ENCODE data around the gene PLXNA3.

Gene PLXNA3

DNA sequence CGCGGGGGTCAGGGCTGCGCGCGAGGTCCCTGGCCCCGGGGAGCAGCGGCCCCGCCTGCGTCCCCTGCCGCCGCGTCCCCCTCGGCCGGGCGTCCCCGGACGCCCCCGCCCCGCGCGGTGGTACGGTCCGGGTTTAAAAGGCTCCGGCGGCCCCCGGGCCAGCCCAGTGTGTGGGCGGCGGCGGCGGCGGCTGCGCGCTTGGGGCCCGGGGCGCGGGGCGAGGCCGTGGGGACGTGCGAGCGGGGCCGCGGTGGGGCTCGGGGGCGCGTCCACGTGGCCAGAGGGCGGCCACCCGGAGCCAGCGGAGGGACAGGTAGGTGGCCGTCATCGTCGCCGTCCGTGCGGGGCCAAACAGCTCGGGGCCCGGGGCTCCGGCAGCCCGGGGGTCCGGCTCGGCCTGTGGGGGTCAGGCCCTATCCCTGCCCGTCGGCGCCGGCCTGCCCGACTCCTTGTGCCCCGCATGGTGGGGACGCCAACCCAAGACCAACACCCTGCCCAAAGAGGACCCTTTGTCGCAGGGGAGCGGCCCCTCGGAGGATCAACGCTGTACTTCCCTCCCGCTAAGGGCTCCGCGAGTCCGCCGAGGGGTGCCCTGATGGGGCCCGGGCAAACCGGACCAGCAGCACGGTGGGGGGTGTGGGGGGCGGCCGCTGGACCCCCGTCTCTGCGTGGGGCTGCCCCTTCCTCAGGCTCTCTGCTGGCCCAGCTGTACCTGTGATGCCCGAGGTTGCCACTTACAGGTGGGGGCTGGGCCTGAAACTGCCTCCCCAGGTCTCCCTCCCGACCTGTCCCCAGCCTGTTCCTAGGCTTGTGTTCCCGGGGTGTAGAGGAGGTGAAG, at the start of gene PLXNA3:
PLXNA3 (plus strand) TSS at position 166 of the 838 bp plus-strand sequence. CDS start 1,903 bp downstream, outside the sequence.
- DNase-seq = no peak

DNA sequence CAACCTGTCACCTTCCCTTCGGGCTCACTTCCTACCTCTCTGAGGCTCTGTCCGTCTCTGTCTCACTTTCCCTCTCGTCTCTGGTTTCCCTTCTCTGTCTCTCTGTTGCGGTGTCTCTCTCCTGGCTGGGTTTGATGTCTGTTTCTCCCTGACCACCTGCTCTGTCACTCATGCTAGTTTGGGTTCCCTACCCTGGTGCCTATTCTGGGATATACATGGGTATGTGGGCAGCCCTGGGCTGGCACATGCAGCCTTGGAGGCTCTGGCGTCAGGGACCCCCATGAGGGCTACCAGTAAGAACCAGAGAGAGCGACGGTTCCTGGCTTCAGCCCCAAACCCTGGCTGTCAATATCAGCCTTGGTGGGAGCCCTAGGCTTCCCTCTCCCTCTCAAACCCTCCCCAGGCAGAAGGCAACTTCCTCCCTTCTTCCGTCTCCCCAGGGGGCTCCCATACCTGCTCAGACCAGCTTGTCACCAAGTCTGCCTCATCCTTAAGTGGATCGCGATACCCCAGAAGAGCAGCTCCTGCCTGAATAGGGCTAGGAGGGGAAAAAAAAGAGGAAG, 49.3 kb upstream of the PLXNA3 start:
- no peak for DNase-seq

DNA sequence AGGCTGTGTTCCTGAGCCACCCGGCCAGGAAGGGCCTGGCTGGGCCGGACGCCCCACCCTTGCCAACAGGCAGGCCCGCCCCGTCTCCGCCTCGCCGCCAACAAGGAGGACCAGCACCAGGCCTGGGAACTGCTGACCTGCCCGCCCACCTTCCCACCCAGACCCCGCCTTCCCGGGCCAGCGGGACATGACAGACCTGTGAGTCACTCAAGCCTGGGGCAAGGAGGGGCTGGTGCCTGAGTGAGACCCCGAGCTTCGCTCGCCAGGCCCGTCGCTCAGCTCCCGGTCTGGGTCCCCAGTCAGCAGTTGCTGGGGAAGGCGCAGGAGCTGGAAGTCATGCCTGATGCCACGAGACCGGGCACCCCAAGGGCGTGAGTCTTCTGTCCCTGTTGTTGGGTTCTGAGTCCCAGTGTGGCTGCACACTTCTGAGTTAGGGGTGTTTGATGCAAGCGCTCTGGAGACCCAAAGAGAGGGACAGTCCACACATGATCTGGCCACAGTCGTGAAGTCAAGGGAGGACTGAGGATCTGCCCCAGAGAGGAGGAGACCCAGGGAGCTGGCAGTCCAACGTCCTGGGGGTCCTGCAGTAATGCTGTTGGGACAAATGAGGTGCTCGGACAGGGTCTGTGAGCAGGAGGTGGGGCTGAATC, 48.7 kb upstream of the PLXNA3 start, which contains the start of gene DNASE1L1:
DNASE1L1 (minus strand) TSS at position 33 of the 650 bp plus-strand sequence. CDS start 3,686 bp downstream, outside the sequence.
- no peak for DNase-seq

DNA sequence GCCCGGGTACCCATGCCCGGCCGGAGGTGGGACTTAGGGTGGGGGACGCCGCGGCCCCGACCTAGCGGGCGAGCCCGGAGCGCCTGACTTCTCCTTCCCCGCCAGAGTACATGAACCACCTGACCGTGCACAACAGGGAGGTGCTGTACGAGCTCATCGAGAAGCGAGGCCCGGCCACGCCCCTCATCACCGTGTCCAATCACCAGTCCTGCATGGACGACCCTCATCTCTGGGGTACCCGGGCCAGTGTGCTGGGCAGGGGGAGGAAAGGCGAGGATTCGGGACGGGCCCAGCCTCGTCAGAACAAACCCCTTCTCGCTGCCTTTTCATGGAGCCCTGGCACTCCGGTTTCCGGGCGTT, 46.1 kb upstream of the PLXNA3 start:
- DNase-seq = peak; percentile 68

DNA sequence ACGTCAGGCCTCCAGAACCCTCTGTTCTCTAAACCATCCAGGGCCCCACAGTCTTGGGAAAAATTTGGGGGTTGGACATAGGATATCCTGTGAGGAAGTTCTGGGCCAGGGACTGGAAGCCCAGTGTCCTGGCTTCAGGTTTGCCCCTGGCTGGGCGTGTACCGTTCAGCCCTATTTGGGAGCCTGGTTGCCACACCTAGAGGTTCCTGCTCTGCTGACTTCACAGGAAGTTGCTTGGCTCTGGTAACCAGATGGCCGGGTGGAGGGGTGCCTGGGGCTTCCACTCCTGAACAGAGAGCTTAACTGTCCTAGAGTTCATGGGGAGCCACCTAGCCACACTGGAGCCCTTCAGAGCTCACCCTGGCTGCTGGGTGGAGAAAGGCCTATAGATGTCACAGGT, 45.6 kb upstream of the PLXNA3 start:
- no peak for DNase-seq

DNA sequence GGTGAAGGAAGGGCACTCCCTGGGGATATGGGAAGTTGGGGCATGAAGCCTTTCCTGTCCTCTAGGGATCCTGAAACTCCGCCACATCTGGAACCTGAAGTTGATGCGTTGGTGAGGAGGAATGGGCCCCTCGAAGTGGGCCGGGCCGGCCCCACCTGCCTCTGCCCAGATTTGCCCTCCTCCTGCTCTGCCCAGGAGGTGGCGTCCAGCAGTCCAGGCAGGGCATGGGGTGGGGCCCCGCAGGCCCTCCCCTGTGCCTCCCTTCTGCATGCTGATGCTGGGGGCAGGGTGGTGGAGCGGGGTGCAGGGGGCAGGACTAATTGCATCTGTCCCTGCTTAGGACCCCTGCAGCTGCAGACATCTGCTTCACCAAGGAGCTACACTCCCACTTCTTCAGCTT, 44.9 kb upstream of the PLXNA3 start:
- DNase-seq = no peak

DNA sequence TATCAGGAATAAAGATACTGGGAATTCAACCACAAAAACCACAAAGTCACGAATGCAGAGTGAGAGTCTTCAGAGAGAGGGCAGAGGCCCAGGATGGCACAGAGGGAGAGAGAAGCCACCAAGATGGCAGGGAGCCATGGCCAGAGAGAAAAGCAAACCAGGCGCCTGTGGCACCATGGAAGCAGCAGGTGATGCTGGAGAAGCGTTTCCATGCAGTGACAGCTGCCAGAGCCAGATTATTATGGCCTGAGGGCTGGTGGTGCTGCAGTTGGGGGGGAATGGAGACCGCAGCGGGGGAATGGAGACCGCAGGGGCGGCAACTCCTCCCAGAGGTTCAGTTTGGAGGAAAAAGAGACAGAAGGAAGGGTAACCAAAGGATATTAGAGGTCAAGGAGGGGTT, 40.9 kb upstream of the PLXNA3 start:
- peak; percentile 34 for DNase-seq

DNA sequence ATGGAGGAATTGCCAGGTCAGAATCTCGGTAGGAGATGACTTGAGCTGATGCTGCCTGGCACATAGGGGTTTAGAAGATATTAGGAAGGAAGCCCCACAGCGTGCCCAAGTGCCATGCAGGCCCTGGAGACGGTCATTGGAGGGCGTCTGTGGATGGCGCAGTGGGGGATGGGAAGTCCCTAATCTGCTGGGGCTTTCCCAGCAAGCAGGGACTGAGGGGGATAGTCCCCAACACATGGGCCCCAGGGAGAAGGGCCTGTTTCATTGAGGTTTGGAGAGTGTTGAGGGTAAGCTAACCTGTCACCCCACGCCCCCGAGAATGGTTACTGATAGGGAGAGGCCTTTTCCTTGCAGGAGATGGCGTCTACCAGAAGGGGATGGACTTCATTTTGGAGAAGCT, 38.9 kb upstream of the PLXNA3 start:
- no peak for DNase-seq

DNA sequence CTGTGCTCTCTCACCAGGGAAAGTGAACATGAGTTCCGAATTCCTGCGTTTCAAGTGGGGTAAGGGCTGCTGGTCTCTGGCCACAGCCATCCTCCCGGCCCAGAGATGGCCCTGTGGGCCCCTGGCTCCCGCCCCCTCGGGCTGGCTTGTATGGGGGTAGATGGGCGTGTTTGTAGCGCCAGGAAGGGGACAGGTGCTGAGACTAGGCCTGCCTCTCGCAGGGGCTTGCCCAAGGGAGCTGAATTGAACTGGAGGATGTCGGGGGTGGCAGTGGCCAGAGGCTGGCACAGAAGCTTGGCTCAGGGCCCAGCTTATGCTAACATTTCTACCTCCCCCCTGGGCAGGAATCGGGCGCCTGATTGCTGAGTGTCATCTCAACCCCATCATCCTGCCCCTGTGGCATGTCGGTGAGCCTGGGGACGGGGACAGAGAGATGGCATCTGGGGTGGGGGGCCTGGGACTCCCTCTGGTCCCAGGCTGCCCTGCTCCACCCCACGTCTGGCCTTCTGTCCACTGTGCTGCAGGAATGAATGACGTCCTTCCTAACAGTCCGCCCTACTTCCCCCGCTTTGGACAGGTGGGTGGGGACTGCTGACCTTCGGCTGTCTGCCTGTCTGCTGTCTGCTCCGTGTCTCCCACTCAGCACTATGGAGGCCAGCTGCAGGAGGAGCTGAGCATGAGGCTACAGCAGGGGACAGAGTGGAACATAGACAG, 38.2 kb upstream of the PLXNA3 start:
- no peak for DNase-seq

DNA sequence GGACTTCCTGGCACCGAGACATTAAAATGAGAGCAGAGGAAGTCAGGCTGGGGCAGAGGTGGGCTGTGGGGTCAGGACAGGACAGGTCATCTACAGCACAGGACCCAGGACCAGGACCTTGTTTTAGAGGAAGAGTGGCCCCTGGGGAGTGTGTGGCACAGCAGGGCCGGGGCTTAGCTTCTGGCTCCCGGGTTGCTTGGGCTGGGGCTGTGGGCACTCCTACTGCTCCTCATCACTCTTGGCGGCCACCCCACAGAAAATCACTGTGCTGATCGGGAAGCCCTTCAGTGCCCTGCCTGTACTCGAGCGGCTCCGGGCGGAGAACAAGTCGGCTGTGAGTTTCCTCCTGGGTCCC, 37.7 kb upstream of the PLXNA3 start:
- DNase-seq = no peak

DNA sequence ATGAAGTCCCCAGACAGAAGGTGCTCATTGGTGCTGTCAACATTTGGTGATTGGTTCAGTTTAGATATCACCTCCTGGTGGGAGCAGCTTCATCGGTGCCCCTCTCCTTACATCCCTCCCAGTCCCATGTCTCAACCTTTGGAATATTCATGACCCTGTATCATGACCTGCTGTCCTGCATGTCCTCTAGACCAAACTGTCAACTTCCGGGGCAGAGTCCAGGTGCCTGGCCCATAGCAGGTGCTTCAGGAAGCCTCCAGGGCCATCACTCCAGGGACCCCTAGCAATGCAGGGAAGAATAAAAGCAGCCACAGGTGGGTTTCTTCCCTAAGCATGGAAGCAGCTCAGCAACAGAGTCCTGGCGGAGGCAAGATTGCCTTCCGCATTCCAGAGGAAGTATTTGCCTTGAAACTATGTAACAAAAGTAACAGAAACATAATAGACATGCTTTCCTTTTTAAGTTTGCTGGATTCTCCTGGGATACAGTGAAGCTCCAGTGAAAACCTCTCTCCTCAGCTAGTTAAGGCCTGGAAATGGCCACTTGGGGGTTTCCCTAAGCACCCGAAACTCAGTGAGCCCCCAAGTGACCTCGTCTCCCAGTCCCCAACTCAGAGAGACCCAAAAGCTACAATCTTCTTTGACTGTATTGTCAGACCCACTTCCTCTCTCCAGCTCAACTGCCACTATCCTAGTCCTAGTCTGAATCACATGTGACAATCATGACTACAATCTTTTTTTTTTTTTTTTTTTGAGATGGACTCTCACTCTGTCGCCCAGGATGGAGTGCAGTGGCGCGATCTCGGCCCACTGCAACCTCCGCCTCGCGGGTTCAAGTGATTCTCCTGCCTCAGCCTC, 30.9 kb upstream of the PLXNA3 start:
- no peak for DNase-seq

DNA sequence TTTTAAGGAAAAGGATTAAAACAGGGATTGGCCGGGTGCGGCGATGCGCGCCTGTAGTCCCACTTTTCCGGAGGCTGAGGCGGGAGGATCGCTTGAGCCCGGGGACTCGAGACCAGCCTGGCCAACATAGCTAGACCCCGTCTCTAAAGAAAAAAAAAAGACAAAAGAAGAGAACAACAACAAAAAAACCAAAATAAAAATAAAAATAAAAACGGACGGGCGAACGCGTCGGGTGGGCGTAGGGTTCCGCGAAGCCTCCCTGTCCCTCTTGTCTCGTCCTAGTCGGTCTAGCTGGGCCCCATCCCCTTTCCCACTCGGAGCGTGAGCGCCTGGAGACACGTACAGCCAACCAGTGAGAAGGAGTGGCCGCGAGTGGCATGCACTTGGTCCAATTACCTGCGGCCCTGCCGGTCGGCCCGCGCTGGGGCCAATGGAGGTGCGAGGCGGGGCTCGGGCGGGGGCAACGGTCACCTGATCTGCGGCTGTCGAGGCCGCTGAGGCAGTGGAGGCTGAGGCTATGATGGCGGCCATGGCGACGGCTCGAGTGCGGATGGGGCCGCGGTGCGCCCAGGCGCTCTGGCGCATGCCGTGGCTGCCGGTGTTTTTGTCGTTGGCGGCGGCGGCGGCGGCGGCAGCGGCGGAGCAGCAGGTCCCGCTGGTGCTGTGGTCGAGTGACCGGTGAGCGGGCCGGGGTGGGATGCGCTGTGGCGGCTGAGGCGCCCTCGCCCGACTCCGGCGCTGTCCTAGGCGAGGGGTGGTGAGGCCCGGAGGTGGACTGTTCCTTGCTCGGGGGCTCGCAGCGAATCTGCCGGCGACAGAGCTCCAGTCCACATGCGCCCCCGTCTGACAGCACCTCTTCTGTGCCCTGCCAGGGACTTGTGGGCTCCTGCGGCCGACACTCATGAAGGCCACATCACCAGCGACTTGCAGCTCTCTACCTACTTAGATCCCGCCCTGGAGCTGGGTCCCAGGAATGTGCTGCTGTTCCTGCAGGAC, 29.6 kb upstream of the PLXNA3 start, which contains the start of gene ATP6AP1:
ATP6AP1 (plus strand) TSS at position 502 of the 996 bp plus-strand sequence; CDS start at position 518, 16 bp downstream.
- peak; percentile 87 for DNase-seq

DNA sequence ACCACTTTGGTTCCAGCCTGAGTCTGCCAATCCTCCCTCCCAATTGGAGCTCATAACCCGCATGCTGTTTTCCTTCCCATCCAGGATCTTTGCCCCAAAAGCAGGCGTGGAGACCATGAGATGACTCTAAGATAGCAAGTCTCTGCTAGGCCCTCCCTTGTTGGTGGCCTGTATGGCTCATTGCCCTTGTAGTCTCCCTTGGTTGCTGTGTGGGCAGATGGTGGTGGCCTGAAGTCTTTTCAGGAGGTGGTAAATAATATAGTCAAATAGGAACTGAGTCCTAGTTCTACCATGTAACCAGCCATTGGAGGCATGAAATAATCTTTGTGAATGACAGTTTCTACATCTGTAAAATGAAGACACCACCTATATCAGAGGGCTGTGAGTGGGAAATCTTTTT, 28.4 kb upstream of the PLXNA3 start:
- no peak for DNase-seq

DNA sequence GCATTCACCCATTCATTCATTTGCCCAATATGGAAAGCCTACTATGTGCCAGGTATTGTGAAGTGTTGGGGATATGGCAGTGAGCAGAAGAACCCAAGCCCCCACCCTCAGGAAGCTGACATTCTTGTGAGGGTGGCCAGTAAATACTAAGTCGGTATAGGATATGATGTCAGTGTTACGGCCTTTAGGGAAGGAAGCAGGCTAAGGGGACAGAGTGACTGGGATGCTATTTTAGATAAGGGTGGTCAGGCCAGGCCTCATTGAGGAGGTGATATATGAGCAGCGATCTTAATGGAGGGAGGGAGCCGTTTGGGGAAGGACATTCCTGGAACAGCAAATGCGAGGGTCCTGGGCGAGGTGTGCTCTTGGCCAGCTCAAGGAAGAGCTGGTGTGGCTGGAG, 27.6 kb upstream of the PLXNA3 start:
- no peak for DNase-seq

DNA sequence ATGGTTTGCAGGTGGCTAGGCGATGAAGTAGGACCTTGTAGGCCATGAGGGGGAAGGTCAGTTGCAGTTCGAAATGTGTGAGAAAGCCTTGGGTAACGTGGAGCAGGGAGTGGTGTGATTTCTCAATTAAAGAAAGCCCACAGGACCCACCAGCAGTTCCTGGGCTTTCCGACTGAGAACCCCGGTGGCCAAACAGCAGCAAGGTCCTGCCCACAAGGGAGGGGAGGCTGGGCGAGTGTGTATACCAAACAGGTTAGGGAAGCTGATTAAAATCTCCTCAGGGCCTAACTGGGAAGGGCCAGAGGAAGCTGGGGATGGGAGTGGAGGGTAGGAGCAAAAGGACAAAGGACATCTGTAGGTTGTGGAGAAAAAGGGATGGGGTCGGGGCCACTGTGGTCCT, 27.2 kb upstream of the PLXNA3 start:
- DNase-seq = no peak

DNA sequence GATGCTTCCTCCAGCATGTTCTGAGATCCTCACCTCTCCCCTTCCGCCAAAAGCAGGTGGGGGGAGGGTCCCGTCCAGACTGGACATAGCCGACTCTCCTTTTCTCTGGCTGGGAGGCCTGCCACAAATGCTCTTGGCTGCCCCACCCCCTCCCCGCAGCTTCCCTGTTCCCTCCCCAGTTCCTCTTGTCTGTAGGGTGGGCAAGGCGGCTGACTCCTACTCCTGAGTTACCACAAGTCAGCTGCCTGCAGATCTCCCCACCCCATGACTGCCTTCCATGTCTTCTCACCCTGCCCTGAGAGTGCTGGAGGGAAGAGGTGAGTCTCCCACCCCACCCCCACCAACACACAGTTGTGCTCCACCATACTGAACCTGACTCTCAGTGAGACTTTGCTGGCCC, 26.7 kb upstream of the PLXNA3 start:
- no peak for DNase-seq

DNA sequence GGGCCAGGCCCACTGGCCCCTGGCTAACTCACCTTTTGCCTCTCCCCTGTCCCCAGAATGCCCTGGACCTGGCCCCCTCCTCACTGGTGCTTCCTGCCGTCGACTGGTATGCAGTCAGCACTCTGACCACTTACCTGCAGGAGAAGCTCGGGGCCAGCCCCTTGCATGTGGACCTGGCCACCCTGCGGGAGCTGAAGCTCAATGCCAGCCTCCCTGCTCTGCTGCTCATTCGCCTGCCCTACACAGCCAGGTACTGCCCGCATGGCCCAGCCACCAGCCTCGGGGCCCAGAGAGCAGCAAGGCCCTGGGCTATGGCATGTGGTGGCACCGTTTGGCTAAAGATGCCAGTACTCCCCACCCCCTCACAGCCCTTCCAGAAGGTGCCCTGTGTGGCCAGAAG, 25.9 kb upstream of the PLXNA3 start:
- no peak for DNase-seq

DNA sequence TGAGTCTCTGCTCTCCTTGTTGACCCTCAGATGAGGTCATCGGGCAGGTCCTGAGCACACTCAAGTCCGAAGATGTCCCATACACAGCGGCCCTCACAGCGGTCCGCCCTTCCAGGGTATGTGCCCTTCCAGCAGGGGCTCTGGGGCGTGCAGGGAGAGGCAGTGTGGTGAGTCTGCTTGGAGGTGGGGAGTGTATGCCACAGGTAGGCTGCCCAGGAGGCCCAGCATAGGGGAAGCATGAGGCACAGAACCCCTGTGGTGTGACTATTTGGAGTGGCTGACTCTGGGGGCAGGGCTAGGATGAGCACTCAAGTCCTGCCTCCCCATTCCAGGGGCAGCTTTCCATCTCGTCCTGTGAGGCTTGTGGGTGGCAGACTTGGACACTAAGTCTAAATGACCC, 24.5 kb upstream of the PLXNA3 start:
- DNase-seq = no peak

DNA sequence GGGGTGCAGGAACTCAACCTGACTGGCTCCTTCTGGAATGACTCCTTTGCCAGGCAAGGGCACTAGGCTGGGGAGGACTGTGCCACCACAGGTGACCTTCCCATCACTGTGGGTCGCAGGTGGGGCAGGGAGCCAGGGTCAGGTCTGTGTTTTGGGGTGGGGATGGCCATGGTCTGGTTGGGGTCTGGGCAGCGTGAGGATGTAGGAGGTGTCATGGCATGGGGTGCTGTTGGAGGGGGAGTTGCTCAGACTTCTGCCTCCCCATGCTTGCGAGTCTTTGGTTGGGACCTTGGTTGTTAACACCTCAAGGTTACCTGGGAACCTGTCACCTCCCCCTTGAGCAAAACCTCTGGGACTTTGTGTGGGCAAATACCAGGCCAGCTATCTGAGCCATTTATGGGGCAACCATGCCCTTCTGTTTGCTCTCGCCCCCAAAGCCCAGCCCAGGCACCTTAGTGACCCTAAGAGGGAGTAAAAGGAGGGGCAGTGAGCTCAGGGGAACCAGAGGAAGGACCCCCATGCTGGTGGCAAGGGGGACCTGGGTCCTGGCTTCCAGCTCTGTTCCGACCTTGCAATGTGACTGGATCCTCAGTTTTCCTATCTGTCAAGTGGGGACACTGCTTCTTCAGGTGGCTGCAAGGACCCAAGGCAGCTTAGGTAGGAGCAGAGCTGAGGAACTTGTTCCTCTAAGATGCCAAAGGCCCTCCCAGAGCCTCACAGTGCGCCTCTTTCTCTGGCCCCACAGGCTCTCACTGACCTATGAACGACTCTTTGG, 23.5 kb upstream of the PLXNA3 start:
- no peak for DNase-seq

DNA sequence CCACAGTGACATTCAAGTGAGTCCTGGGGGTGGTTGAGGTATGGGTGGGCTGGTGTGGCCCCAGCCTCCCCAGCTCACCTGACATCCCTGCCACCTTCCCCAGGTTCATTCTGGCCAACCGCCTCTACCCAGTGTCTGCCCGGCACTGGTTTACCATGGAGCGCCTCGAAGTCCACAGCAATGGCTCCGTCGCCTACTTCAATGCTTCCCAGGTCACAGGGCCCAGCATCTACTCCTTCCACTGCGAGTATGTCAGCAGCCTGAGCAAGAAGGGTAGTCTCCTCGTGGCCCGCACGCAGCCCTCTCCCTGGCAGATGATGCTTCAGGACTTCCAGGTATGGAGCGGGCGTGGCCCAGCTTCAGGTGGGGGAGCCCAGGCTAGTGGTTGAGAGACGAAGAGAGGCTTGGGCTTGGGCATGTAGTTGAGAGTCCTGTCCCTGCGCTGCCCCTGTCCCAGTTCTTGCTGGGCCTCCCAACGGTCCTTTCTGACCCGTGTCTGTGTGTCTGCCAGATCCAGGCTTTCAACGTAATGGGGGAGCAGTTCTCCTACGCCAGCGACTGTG, 22.8 kb upstream of the PLXNA3 start:
- no peak for DNase-seq

Data from NCI-H1694 treated with DMSO at 0.1 percent for 48 hours (cell line).